MM.1S (cell line): Measurements from ENCODE around the gene PCNT.
A peak's percentile ranks its signal among the peaks of the same experiment; 100 is the strongest.

Experiments used
- DNase-seq: peaks from one replicate; pipeline ENCODE4 v3.0.0-alpha.2; 2015
- H2AFZ ChIP-seq: fragments of 300-600 bp; sonication (generic); 2 replicates; pipeline ENCODE4 v1.6.0; 2016; ENCODE audit warnings: antibody characterized with exemption, low read length
- H3F3A ChIP-seq: fragments of 300-600 bp; sonication (generic); 2 replicates; pipeline ENCODE4 v1.6.1; 2016; ENCODE audit warnings: mild to moderate bottlenecking, antibody characterized with exemption, low read length, moderate library complexity, mixed read lengths; ENCODE audit not compliant: insufficient read depth
- H3K27ac ChIP-seq: fragments of 300-600 bp; sonication (generic); 2 replicates; pipeline ENCODE4 v1.5.1; 2016; ENCODE audit warnings: mild to moderate bottlenecking, low read length
- H3K27me3 ChIP-seq: fragments of 300-600 bp; sonication (generic); replicated peaks from 2 replicates; pipeline ENCODE4 v1.6.0; 2016; ENCODE audit warnings: low read length; ENCODE audit not compliant: insufficient read depth
- H3K36me3 ChIP-seq: fragments of 300-600 bp; sonication (generic); replicated peaks from 2 replicates; pipeline ENCODE4 v1.6.1; 2016; ENCODE audit warnings: mild to moderate bottlenecking, low read length, mixed read lengths; ENCODE audit not compliant: insufficient read depth
- H3K4me1 ChIP-seq: fragments of 300-600 bp; sonication (generic); 2 replicates; pipeline ENCODE4 v1.6.1; 2016; ENCODE audit warnings: low read length, mixed read lengths
- H3K4me2 ChIP-seq: fragments of 300-600 bp; sonication (generic); 2 replicates; pipeline ENCODE4 v1.6.0; 2016; ENCODE audit warnings: low read depth, low read length
- H3K4me3 ChIP-seq: fragments of 300-600 bp; sonication (generic); 2 replicates; pipeline ENCODE4 v1.5.1; 2016; ENCODE audit warnings: low read length, mixed read lengths
- H3K79me2 ChIP-seq: fragments of 300-600 bp; sonication (generic); 2 replicates; pipeline ENCODE4 v1.6.1; 2016; ENCODE audit warnings: mixed run types, low read length, mixed read lengths
- H3K9ac ChIP-seq: fragments of 300-600 bp; sonication (generic); 2 replicates; pipeline ENCODE4 v1.6.1; 2016; ENCODE audit warnings: low read length, mixed read lengths
- H3K9me2 ChIP-seq: fragments of 300-600 bp; sonication (generic); replicated peaks from 2 replicates; pipeline ENCODE4 v1.6.1; 2016; ENCODE audit warnings: mild to moderate bottlenecking, low read length, mixed read lengths; ENCODE audit not compliant: insufficient read depth
- H3K9me3 ChIP-seq: fragments of 300-600 bp; sonication (generic); replicated peaks from 2 replicates; pipeline ENCODE4 v1.6.1; 2016; ENCODE audit warnings: mild to moderate bottlenecking, low read length, mixed read lengths; ENCODE audit not compliant: insufficient read depth
- H4K20me1 ChIP-seq: fragments of 300-600 bp; sonication (generic); 2 replicates; pipeline ENCODE4 v1.6.1; 2016; ENCODE audit warnings: mild to moderate bottlenecking, low read length, moderate library complexity, mixed read lengths; ENCODE audit not compliant: insufficient read depth
- CTCF ChIP-seq: fragments of 300-600 bp; sonication (generic); IDR thresholded peaks from 2 replicates; pipeline ENCODE4 v1.5.1; 2016; ENCODE audit warnings: antibody characterized with exemption, low read length, mixed read lengths
- EZH2 ChIP-seq: fragments of 300-600 bp; sonication (generic); optimal IDR thresholded peaks from 2 replicates; pipeline ENCODE3; 2017; ENCODE audit warnings: low read depth, mild to moderate bottlenecking, antibody characterized with exemption, low read length, mixed read lengths
- EZH2phosphoT487 ChIP-seq: fragments of 300-600 bp; sonication (generic); IDR thresholded peaks from 2 replicates; pipeline ENCODE4 v1.6.1; 2018; ENCODE audit warnings: antibody characterized with exemption, low read length

The PCNT gene

DNA sequence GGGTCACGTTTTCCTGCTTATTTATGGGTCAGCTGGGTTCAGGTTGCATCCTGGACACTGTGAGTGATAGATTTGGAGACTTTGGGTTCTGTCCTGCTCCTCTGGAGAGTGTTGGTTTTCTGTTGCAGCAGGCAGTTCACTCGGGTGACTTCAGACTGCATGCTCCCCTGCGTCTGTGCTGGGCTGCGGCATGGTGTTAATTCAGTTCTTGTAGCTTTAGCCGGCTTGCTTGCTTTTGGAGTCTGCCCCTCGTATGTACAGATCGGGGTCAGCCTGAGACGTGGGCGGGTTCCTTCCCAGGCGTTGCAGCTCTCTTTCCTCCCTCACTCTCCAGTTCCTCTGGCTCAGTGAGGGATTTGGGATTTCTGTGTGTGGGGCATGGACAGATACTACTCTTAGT is 38.0 kb downstream of the PCNT start:
- Histone ChIP-seq H3K9me3 (no peaks in the 10 kb centered on the region), H3F3A (peaks cover 15% of the 10 kb centered on the region), H3K36me3 (peaks cover 31% of the 10 kb centered on the region), H3K4me1 (peaks cover 15% of the 10 kb centered on the region), H3K27me3 (no peaks in the 10 kb centered on the region), H3K27ac (no peak overlapping the region), H4K20me1 (no peaks in the 10 kb centered on the region), H2AFZ (no peak overlapping the region), H3K9ac (no peak overlapping the region), H3K79me2 (peaks cover 58% of the 10 kb centered on the region), H3K9me2 (no peaks in the 10 kb centered on the region), H3K4me2 (no peak overlapping the region), H3K4me3 (no peak overlapping the region)
- TF ChIP-seq CTCF (no peak), EZH2 (no peak), EZH2phosphoT487 (no peak)
- no peak for DNase-seq

- H3K27ac ChIP-seq = no peak overlapping the region
- no peaks in the 10 kb centered on the region for H3K9me3 ChIP-seq
- H4K20me1 ChIP-seq = no peaks in the 10 kb centered on the region
- H3K9ac ChIP-seq = no peak overlapping the region
- peaks cover 11% of the 10 kb centered on the region for H3K4me1 ChIP-seq
- H2AFZ ChIP-seq = no peak overlapping the region
- H3F3A ChIP-seq = peaks cover 10% of the 10 kb centered on the region
- no peak for TF ChIP-seq EZH2phosphoT487
- no peak for TF ChIP-seq CTCF
- no peak for TF ChIP-seq EZH2
- H3K36me3 ChIP-seq = peaks cover 33% of the 10 kb centered on the region
- peaks cover 63% of the 10 kb centered on the region for H3K79me2 ChIP-seq
- DNase-seq = no peak
- no peaks in the 10 kb centered on the region for H3K9me2 ChIP-seq
- no peaks in the 10 kb centered on the region for H3K27me3 ChIP-seq
- no peak overlapping the region for H3K4me2 ChIP-seq
- no peak overlapping the region for H3K4me3 ChIP-seq
Observed at GRCh38 chr21:46362946-46363345, 39.0 kb downstream of the PCNT start.

GRCh38 chr21:46363698-46364097 is 39.7 kb downstream of the PCNT start:
- TF ChIP-seq CTCF (no peak), EZH2 (no peak), EZH2phosphoT487 (no peak)
- Histone ChIP-seq H3K9ac (no peak overlapping the region), H3K27me3 (no peaks in the 10 kb centered on the region), H2AFZ (no peak overlapping the region), H3K9me2 (no peaks in the 10 kb centered on the region), H3K4me2 (no peak overlapping the region), H3K79me2 (peaks cover 59% of the 10 kb centered on the region), H3K9me3 (no peaks in the 10 kb centered on the region), H3K36me3 (peaks cover 33% of the 10 kb centered on the region), H4K20me1 (no peaks in the 10 kb centered on the region), H3K27ac (no peak overlapping the region), H3F3A (peaks cover 13% of the 10 kb centered on the region), H3K4me3 (no peak overlapping the region), H3K4me1 (peaks cover 12% of the 10 kb centered on the region)
- DNase-seq = peak; percentile 5
